HG03045 (cell line): Measurements from ENCODE around the gene CLEC18B.
"Not testable (repeated sequence)": the region's sequence is repeated elsewhere in the genome, so short reads cannot be mapped to it uniquely, and the experiment has no call there.

Source experiments
- ATAC-seq: cut with Tn5 transposase; IDR thresholded peaks from one replicate; pipeline ENCODE4 v1.9.1; 2021; ENCODE audit warnings: mild to moderate bottlenecking, moderate library complexity; ENCODE audit not compliant: unreplicated experiment

The CLEC18B gene

GRCh38 chr16:74407362-74407705, 13.9 kb downstream of the CLEC18B start:
- not testable (repeated sequence) for ATAC-seq

DNA sequence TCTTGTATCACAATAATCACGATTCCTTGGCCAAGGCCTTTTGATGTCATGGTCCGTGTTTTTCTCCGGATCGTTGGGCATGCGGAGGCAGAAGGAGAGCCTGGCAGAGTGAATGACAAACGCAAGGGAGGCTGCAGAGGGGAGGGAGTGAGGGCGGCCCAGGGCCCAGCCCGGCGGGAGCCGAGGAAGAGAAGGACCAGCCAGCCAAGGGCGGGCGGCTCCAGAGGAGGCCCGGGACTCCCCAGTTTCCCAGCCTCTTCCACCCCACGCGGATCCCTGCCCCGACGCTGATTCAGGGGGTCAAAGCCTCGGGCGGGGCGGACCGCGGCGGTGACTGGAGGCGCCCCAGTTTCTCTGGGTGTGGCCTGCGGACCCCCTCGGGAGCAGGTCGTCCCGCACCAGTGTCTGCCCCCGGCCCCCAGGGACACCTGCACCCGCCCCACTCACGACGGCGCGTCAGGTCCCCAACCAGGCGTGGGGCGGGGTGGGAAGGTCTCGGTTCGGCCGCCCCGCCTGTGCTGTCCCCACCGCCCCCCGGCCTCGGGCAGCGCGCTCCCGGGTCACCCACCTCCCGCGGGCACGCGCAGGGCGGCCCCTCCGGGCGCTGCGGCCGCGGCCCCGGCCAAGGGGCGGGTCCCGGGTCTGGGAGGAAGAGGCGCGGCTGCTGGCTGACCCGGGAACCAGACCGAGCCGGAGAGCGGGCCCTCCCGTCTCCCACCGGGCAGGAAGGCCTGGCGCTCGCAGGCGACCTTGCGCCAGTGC, 14.5 kb downstream of the CLEC18B start:
- peak; percentile 45 for ATAC-seq

DNA sequence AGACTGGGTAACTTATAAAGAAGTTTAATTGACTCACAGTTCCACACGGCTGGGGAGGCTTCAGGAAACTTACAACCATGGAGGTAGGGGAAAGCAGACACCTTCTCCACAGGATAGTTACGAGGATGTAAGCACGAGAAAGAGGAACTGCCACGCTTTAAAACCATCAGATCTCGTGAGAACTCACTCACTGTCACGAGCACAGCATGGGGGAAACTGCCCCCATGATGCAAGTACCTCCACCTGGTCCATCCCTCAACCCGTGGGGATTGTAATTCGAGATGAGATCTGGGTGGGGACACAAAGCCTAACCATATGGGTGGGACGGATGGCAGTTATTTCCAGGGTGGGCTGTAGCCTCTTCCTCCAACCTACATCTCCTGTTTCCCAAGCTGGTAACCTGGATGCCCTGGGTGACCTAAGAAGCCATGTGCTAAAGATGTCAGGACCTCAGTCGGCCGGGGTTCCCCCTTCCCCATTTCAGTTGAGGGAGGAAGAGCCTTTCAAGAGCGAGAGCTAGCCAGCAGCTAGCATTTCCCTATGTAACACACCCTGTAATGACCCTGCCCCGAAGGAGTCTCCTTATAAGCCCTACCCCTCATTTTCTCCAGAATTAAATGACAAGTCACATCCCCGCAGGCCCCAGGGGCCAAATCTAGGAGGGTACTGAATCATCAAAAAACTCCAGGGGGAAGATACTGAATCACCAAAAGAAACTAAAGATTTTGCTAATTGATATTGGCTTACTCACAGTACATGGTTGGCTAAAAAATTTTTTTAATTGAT, 16.9 kb downstream of the CLEC18B start:
- ATAC-seq = not testable (repeated sequence)

DNA sequence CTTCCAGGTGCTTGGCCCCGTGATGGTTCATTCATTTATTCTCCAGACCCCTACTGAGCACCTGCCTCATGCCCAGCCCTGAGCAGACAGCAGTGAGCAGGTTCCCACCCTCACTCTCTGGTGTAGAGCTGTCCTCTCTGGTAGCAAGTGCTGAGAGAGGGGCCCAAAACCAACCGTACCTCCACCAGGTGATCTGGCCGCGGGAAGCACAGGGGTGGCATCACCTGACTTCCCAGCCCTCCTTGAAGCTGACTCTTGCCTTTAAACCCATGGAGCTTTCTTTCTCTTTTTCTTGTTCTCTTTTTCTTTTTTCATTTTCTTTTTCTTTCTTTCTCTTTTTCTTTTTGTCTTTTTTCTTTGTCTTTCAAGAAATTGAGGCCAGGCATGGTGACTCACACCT, 21.0 kb downstream of the CLEC18B start:
- not testable (repeated sequence) for ATAC-seq

- not testable (repeated sequence) for ATAC-seq
Observed at GRCh38 chr16:74398212-74398895, 22.9 kb downstream of the CLEC18B start.

GRCh38 chr16:74396521-74397017, 24.7 kb downstream of the CLEC18B start:
- not testable (repeated sequence) for ATAC-seq

- not testable (repeated sequence) for ATAC-seq
Observed at GRCh38 chr16:74394604-74395003, 26.7 kb downstream of the CLEC18B start.

GRCh38 chr16:74394131-74394530, 27.1 kb downstream of the CLEC18B start:
- not testable (repeated sequence) for ATAC-seq

DNA sequence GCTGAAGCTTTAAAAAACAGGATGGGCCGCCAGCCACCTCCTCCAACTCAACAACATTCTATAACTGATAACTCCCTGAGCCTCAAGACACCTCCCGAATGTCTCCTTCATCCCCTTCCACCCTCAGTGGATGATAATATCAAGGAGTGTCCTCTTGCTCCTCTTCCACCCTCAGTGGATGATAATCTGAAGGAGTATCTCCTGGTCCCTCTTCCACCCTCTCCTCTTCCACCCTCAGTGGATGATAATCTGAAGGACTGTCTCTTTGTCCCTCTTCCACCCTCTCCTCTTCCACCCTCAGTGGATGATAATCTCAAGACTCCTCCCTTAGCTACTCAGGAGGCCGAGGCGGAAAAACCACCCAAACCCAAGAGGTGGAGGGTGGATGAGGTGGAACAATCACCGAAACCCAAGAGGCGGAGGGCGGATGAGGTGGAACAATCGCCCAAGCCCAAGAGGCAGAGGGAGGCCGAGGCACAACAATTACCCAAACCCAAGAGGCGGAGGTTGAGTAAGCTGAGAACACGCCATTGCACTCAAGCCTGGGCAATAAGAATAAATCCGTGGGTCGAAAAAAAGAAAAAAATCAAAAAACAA, 29.7 kb downstream of the CLEC18B start:
- not testable (repeated sequence) for ATAC-seq

GRCh38 chr16:74382339-74383034, 38.8 kb downstream of the CLEC18B start:
- not testable (repeated sequence) for ATAC-seq

DNA sequence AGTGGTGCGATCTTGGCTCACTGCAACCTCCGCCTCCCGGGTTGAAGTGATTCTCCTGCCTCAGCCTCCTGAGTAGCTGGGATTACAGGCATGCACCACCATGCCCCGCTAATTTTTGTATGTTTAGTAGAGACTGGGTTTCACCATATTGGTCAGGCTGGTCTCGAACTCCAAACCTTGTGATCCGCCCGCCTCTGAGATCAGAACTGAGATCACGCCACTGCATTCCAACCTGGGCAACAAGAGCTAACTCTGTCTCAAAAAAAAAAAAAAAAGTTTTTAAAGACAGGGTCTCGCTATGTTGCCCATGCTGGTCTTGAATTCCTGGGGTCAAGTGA, 47.5 kb downstream of the CLEC18B start:
- not testable (repeated sequence) for ATAC-seq

GRCh38 chr16:74372953-74373846, 48.1 kb downstream of the CLEC18B start:
- no peak for ATAC-seq

GRCh38 chr16:74372369-74372768, 48.9 kb downstream of the CLEC18B start:
- no peak for ATAC-seq

- not testable (repeated sequence) for ATAC-seq
Observed at GRCh38 chr16:74370338-74371135, 50.7 kb downstream of the CLEC18B start.

DNA sequence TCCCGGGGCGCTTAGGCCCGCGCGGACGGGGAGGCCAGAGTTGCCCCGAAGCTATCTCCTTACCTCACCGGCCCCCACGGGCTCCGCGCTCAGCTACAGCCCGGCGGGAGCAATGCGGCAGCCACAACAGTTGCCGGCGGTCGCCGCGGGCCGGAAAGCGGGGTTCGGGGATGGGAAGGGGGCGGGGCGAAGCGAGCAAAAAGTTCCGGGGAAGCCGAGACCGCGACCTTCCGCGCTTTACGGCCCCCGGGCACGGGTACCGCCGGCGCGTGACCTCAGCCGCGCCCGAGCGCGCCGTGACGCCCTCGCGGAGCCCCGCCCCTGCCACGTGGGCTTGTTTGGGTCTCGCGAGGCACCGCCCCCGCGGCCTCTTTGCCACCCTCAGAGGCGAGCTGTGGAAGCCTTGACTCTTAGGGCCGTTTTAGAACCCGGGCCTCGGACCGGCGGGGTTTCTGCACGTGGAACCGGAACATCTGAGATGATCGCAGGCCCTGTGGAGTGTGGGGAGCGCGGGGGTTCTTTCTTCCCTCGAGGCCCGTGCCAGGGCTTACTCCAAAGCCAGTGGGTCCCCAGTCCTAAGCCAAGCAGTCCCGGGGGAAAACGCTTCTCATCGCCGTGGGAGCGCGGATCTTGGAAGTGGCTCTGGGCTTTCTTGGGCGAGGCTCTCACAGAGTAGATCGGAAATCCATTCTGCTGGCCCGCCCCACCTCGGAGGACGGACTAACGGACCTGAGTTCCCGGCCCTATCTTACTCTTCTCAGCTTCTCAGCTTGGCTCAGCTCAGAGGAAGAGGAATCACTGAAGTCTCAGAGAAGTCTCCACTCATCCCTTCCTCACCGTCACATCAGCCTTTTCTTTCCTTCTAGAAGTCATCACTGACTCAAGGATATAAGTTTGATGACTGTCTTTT, 53.0 kb downstream of the CLEC18B start:
- ATAC-seq = peak; percentile 95

- peak; percentile 39 for ATAC-seq
Observed at GRCh38 chr16:74367469-74368001, 53.7 kb downstream of the CLEC18B start.
